Measurements from ENCODE around the gene SLC25A17.

Gene SLC25A17

DNA sequence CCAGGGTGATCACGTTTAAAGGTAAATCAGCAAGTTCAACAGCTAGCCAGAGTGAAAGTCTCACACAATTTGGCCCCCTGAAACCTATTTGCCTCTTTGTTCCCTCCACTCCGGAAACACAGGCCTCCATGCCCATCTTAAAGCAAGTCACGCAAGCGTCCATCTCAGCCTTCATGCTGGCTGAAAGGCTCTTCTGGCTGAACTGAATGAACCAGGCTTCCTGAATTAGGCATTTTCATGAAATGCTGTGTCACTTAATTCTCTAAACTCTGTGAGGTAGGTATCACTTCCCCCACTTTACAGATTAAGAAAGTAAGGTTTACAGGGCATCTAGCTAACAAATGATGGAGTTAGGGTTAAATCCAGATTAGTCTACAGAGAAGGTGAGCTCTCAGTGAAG lies 1.4 kb downstream of the SLC25A17 start:
- H3K4me3 ChIP-seq (ENCODE audit: low read length), result peak overlapping the region; percentile 17
- TF ChIP-seq, protein P1, sequence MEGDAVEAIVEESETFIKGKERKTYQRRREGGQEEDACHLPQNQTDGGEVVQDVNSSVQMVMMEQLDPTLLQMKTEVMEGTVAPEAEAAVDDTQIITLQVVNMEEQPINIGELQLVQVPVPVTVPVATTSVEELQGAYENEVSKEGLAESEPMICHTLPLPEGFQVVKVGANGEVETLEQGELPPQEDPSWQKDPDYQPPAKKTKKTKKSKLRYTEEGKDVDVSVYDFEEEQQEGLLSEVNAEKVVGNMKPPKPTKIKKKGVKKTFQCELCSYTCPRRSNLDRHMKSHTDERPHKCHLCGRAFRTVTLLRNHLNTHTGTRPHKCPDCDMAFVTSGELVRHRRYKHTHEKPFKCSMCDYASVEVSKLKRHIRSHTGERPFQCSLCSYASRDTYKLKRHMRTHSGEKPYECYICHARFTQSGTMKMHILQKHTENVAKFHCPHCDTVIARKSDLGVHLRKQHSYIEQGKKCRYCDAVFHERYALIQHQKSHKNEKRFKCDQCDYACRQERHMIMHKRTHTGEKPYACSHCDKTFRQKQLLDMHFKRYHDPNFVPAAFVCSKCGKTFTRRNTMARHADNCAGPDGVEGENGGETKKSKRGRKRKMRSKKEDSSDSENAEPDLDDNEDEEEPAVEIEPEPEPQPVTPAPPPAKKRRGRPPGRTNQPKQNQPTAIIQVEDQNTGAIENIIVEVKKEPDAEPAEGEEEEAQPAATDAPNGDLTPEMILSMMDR (conservative IDR thresholded peaks at IDR 0.05; ENCODE audit: low read length), result no peak
- DNase-seq (ENCODE audit: low read depth), result no peak

DNA sequence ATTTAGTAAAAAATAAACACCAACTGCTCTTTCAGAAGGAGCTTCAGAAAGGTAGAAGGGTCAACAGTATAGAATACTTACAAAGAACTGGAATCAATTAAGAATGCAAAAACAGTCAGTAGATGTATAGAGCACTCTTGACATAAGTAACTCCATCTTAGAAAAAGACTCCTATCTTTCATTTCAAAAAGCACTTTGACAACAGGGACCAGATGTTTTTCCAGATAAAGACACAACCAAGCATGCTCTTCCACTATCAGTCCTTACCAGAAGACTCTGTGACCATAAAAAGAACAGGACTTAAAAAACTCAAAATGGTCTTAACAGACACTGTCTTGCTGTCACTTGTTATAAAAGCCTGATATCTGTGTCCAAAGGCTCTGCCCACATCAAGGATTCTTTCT lies 5.2 kb downstream of the SLC25A17 start:
- DNase-seq (ENCODE audit: low read depth), result no peak
- TF ChIP-seq, protein P1 (conservative IDR thresholded peaks at IDR 0.05; ENCODE audit: low read length), result no peak
- no peak overlapping the region for H3K4me3 ChIP-seq (ENCODE audit: low read length)

DNA sequence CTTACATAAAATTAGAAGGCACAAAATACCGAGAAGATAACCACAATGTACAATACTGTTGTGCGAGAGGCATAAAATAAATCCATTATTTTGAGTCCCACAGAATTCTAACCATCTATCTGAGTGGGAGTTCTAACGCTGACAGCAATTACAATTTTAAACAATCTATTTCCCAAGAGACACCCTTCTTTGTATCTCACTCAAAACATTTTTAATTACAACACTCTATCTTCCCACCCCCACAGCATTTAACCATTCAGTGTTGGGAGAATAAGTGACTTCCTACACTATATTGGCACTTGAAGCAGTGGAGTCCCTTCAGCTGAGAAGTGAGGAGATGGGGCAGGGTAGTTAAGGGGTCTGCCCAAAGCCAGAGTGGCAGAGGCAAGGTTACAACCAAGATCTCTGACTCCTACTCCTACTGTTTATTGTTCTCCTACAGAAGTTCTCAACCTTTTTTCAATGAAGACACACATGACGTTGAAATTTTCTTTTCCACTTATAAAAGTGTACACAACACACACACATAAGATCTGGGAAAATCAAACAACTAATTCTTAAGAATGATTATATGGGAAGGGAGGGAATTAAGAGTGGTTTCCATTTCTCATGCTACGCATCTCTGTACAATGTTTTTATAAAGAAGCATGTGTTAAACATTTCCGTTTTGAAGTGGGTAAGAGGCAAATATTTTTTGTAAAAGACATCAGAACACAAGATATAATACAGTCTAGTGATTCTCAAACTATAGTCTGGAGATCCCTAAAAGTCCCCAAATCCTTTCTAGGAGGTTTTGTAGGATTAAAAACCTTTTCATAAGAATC lies 10.9 kb downstream of the SLC25A17 start:
- H3K4me3 ChIP-seq (ENCODE audit: low read length), result no peak overlapping the region
- DNase-seq (ENCODE audit: low read depth), result no peak
- TF ChIP-seq, protein P1 (conservative IDR thresholded peaks at IDR 0.05; ENCODE audit: low read length), result no peak

DNA sequence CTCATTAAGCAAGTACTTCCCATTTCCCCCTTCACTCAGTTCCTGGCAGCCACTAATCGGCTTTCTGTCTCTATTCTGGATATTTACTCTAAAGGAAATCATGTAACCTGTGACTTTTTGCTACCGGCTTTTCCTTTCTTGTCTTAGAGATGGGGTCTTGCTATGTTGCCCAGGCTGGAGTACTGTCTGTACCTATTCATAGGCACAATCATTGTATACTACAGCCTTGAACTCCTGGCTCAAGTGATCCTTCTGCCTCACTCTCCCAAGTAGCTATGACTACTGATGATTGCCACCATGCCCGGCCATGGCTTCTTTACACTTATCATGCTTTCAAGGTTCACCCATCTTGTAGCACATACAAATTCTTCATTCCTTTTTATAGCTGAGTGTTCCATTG lies 12.4 kb downstream of the SLC25A17 start:
- TF ChIP-seq, protein P1 (conservative IDR thresholded peaks at IDR 0.05; ENCODE audit: low read length), result no peak
- DNase-seq (ENCODE audit: low read depth), result no peak
- no peak overlapping the region for H3K4me3 ChIP-seq (ENCODE audit: low read length)

DNA sequence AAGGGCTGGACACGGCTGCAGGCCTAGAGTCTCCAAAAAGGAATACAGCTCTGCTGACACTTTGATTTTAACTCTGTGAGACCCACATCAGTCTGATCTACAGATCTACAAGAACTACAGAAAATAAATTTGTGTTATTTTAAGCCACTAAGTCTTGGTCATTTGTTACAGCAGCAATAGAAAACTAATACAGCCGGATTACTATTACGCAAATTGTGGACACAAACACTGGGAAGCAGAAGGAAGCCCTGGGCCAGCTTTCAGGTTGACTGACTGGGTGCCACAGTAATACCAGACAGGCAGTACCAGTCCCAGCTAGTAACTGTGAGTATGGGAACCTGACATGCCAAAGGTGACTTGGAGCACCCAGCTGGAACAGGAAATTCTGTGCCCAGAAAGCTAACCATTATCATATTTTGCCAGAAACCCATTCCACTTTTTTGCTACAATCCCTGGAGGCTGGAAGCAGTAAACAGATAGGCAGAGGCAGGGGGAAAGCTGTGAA lies 13.4 kb downstream of the SLC25A17 start:
- TF ChIP-seq, protein P1 (conservative IDR thresholded peaks at IDR 0.05; ENCODE audit: low read length), result no peak
- no peak for DNase-seq (ENCODE audit: low read depth)
- no peak overlapping the region for H3K4me3 ChIP-seq (ENCODE audit: low read length)

DNA sequence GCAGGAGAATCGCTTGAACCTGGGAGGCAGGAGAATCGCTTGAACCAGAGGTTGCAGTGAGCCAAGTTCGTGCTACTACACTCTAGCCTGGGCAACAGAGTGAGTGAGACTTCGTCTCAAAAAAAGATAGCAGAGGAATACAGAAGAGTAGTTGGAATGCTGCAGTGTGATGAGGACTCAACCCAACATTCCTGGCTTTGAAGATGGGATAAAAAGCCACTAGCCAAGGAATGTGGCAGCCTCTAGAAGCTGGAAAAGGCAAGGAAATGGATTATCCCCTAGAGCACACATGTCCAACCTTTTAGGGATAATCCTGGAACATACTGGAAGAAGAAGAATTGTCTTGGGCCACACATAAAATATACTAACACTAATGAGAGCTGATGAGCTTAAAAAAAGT lies 13.9 kb downstream of the SLC25A17 start:
- DNase-seq (ENCODE audit: low read depth), result no peak
- no peak overlapping the region for H3K4me3 ChIP-seq (ENCODE audit: low read length)
- TF ChIP-seq, protein P1 (conservative IDR thresholded peaks at IDR 0.05; ENCODE audit: low read length), result no peak

DNA sequence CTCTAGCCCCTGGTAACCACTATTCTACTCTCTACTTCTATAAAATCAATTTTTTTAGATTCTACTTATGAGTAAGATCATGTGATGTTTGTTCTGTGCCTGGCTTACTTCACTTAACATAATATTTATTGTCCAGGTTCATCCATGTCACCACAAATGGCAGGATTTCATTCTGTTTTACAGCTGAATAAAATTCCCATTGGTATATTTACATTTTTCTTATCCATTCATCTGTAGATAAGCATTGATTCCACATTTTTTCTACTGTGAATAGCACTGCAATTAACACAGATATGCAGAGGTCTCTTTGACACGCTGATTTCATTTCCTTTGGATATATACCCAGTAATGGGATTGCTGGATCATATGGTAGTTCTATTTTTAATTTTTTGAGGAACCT lies 15.8 kb downstream of the SLC25A17 start:
- DNase-seq (ENCODE audit: low read depth), result no peak
- no peak overlapping the region for H3K4me3 ChIP-seq (ENCODE audit: low read length)
- TF ChIP-seq, protein P1 (conservative IDR thresholded peaks at IDR 0.05; ENCODE audit: low read length), result no peak

Measured in AG10803 (cell line).